Hindlimb muscle (tissue), 1 donor: ENCODE measurements around the gene PCDHGB7. TPM values are rescaled to one million over a fixed set of nuclear protein-coding genes. Genes with fewer than 3 reads are reported as not detected.
"Not testable (repeated sequence)": the region's sequence is repeated elsewhere in the genome, so short reads cannot be mapped to it uniquely, and the experiment has no call there.

ENCODE experiments used
- DNase-seq: peaks from one replicate; pipeline ENCODE4 v3.0.0-alpha.2; 2013
- polyA plus RNA-seq: library from polyadenylated mRNA; unstranded; fragments of 120-200 nt; gene quantifications from one replicate; pipeline ENCODE4 v1.2.1, GENCODE V29; 2013; ENCODE audit not compliant: insufficient read length

PCDHGB7 gene
- 9.9 TPM for polyA plus RNA-seq

GRCh38 chr5:141417494-141418172 lies at the start of gene PCDHGB7:
TSS of gene PCDHGB7 (plus strand) at chr5:141417677. CDS start at chr5:141417860, 183 bp downstream.
- peak; percentile 35 for DNase-seq

- no peak for DNase-seq
Measured at GRCh38 chr5:141369994-141370848, 47.3 kb upstream of the PCDHGB7 start, which contains the start of gene PCDHGB3. TSS of gene PCDHGB3 (plus strand) at chr5:141370242. CDS start at chr5:141370395, 153 bp downstream.

- no peak for DNase-seq
Measured at GRCh38 chr5:141371572-141372475, 45.7 kb upstream of the PCDHGB7 start.

GRCh38 chr5:141373673-141374317 lies 43.7 kb upstream of the PCDHGB7 start, which contains the start of gene PCDHGA6:
TSS of gene PCDHGA6 (plus strand) at chr5:141373891. CDS start at chr5:141374084, 193 bp downstream.
- DNase-seq = no peak

GRCh38 chr5:141374627-141375026 lies 42.9 kb upstream of the PCDHGB7 start:
- DNase-seq = no peak

- DNase-seq = not testable (repeated sequence)
Measured at GRCh38 chr5:141375444-141376155, 41.9 kb upstream of the PCDHGB7 start.

GRCh38 chr5:141382469-141383294 lies 34.8 kb upstream of the PCDHGB7 start, which contains the start of gene PCDHGA7:
TSS of gene PCDHGA7 (plus strand) at chr5:141382742. CDS start at chr5:141382900, 158 bp downstream.
- DNase-seq = no peak

- DNase-seq = no peak
Measured at GRCh38 chr5:141383345-141383744, 34.1 kb upstream of the PCDHGB7 start.

- DNase-seq = no peak
Measured at GRCh38 chr5:141384471-141385267, 32.8 kb upstream of the PCDHGB7 start.

GRCh38 chr5:141387557-141388311 lies 29.7 kb upstream of the PCDHGB7 start, which contains the start of gene PCDHGB4:
TSS of gene PCDHGB4 (plus strand) at chr5:141387698. CDS start at chr5:141387885, 187 bp downstream.
- DNase-seq = not testable (repeated sequence)

- DNase-seq = no peak
Measured at GRCh38 chr5:141388661-141389060, 28.8 kb upstream of the PCDHGB7 start.

- no peak for DNase-seq
Measured at GRCh38 chr5:141389153-141390042, 28.1 kb upstream of the PCDHGB7 start.

GRCh38 chr5:141392429-141393198 lies 24.9 kb upstream of the PCDHGB7 start, which contains the start of gene PCDHGA8:
TSS of gene PCDHGA8 (plus strand) at chr5:141392633. CDS start at chr5:141392814, 181 bp downstream.
- no peak for DNase-seq

- DNase-seq = no peak
Measured at GRCh38 chr5:141393267-141393666, 24.2 kb upstream of the PCDHGB7 start.

GRCh38 chr5:141394401-141395187 lies 22.9 kb upstream of the PCDHGB7 start:
- not testable (repeated sequence) for DNase-seq
